HG02885 (cell line): ENCODE results near the gene DNAJA3.

Source experiments
- ATAC-seq: cut with Tn5 transposase; IDR thresholded peaks from one replicate; pipeline ENCODE4 v1.9.1; 2021; ENCODE audit warnings: mild to moderate bottlenecking; ENCODE audit not compliant: unreplicated experiment, poor library complexity

DNAJA3 gene

GRCh38 chr16:4425378-4426020, at the start of gene DNAJA3:
DNAJA3 (plus strand) TSS chr16:4425868; CDS start chr16:4425882, 14 bp downstream.
- ATAC-seq, result peak; percentile 91

- no peak for ATAC-seq
These were observed 49.4 kb upstream of the DNAJA3 start for GRCh38 chr16:4376126-4376892.

- ATAC-seq, result no peak
These were observed 48.6 kb upstream of the DNAJA3 start for GRCh38 chr16:4376893-4377572.

- ATAC-seq, result no peak
These were observed 48.0 kb upstream of the DNAJA3 start for GRCh38 chr16:4377573-4378154.

- no peak for ATAC-seq
These were observed 47.5 kb upstream of the DNAJA3 start for GRCh38 chr16:4378161-4378666.

- no peak for ATAC-seq
These were observed 46.5 kb upstream of the DNAJA3 start for GRCh38 chr16:4378999-4379690.

- no peak for ATAC-seq
These were observed 45.3 kb upstream of the DNAJA3 start for GRCh38 chr16:4380119-4381063.

- ATAC-seq, result no peak
These were observed 44.4 kb upstream of the DNAJA3 start for GRCh38 chr16:4381072-4381934.

GRCh38 chr16:4381935-4382794, 43.5 kb upstream of the DNAJA3 start:
- no peak for ATAC-seq

GRCh38 chr16:4382795-4383357, 42.8 kb upstream of the DNAJA3 start:
- no peak for ATAC-seq

- no peak for ATAC-seq
These were observed 41.9 kb upstream of the DNAJA3 start for GRCh38 chr16:4383591-4384444.

GRCh38 chr16:4384509-4384942, 41.1 kb upstream of the DNAJA3 start:
- ATAC-seq, result no peak

- no peak for ATAC-seq
These were observed 40.4 kb upstream of the DNAJA3 start for GRCh38 chr16:4385066-4385788.

GRCh38 chr16:4385789-4386450, 39.7 kb upstream of the DNAJA3 start:
- no peak for ATAC-seq

GRCh38 chr16:4386451-4386805, 39.2 kb upstream of the DNAJA3 start:
- no peak for ATAC-seq
